B cell (primary cell): ENCODE results near the gene SPATA19. TPM values are rescaled to one million over a fixed set of nuclear protein-coding genes. Genes with fewer than 3 reads are reported as not detected.

ENCODE experiments used
- ATAC-seq: fragments of 200-7000 bp; cut with Tn5 transposase; one replicate; pipeline ENCODE4 v1.10.0; 2021; ENCODE audit warnings: low read depth, mild to moderate bottlenecking, moderate number of reproducible peaks, moderate library complexity
- CTCF ChIA-PET: fragments of 350-600 bp; sonication (Branson Sonifier 250); formaldehyde crosslinking; loops from one replicate; lab custom pipeline; 2021; ENCODE audit warnings: antibody characterized with exemption, inconsistent platforms; lab: Charles Lee
- POLR2A ChIA-PET: fragments of 350-600 bp; sonication (Branson Sonifier 250); formaldehyde crosslinking; loops from one replicate; lab custom pipeline; 2021; ENCODE audit warnings: antibody characterized with exemption; lab: Charles Lee
- DNase-seq: peaks from one replicate; pipeline ENCODE4 v3.0.0; 2013
- H2AFZ ChIP-seq: 2 replicates; pipeline ENCODE4 v1.6.1; 2012; ENCODE audit warnings: mild to moderate bottlenecking, low read depth, low read length; ENCODE audit not compliant: insufficient read depth, poor library complexity, severe bottlenecking
- H3K27ac ChIP-seq, 2 donors: 1 replicate in 1 of 2; 2 replicates in 1 of 2; pipeline ENCODE4 v1.5.1; 2012 to 2013; ENCODE audit warnings: low read length in 2 of 2, mild to moderate bottlenecking in 2 of 2, moderate library complexity in 1 of 2
- H3K27me3 ChIP-seq, 4 experiments: fragments of 200-600 bp in 1 of 4; sonication (generic) in 1 of 4; replicated peaks in 1 of 4; 1 replicate in 2 of 4; 2 replicates in 2 of 4; pipeline versions ENCODE4 v1.6.1 to v1.7.0; 2013 to 2016; ENCODE audit warnings: low read length in 3 of 4, mild to moderate bottlenecking in 2 of 4, mixed read lengths in 1 of 4, moderate library complexity in 1 of 4; ENCODE audit not compliant: insufficient read depth in 4 of 4, control insufficient read depth in 3 of 4; ENCODE audit errors: control extremely low read depth in 1 of 4
- H3K36me3 ChIP-seq, 2 experiments: replicated peaks in 1 of 2; 1 replicate in 1 of 2; 2 replicates in 1 of 2; pipeline versions ENCODE4 v1.6.1 to v1.7.1; 2013; ENCODE audit warnings: low read length in 1 of 2; ENCODE audit not compliant: insufficient read depth in 2 of 2, control insufficient read depth in 1 of 2; ENCODE audit errors: control extremely low read depth in 1 of 2, extremely low read depth in 1 of 2
- H3K4me1 ChIP-seq, 2 donors: fragments of 200-600 bp in 1 of 2; sonication (generic) in 1 of 2; 1 replicate in 1 of 2; 2 replicates in 1 of 2; pipeline versions ENCODE4 v1.5.1 to v1.6.1; 2013 to 2017; ENCODE audit warnings: low read length in 2 of 2; ENCODE audit not compliant: control insufficient read depth in 2 of 2, insufficient read depth in 2 of 2
- H3K4me2 ChIP-seq: replicated peaks from 2 replicates; pipeline ENCODE3; 2012; ENCODE audit warnings: mild to moderate bottlenecking, low read depth, low read length; ENCODE audit not compliant: poor library complexity, severe bottlenecking
- H3K4me3 ChIP-seq, 5 experiments: fragments of 200-600 bp in 1 of 5; sonication (generic) in 1 of 5; 1 replicate in 3 of 5; 2 replicates in 2 of 5; pipeline versions ENCODE4 v1.5.1 to v1.7.0; 2011 to 2016; ENCODE audit warnings: low read length in 4 of 5, mild to moderate bottlenecking in 4 of 5, low read depth in 2 of 5, control low read depth in 1 of 5, moderate library complexity in 1 of 5; ENCODE audit not compliant: insufficient read depth in 1 of 5; ENCODE audit errors: control extremely low read depth in 1 of 5, extremely low read depth in 1 of 5
- H3K79me2 ChIP-seq: fragments of 200-600 bp; sonication (generic); one replicate; pipeline ENCODE4 v1.6.0; 2016; ENCODE audit warnings: low read length; ENCODE audit not compliant: control insufficient read depth, insufficient read depth
- H3K9ac ChIP-seq: fragments of 200-600 bp; sonication (generic); 2 replicates; pipeline ENCODE4 v1.6.1; 2017; ENCODE audit warnings: mild to moderate bottlenecking, low read length, moderate library complexity
- H3K9me3 ChIP-seq, 3 donors: one replicate each; pipeline versions ENCODE4 v1.6.1 to v1.7.1; 2013; ENCODE audit warnings: low read length in 2 of 3; ENCODE audit not compliant: control insufficient read depth in 2 of 3, insufficient read depth in 1 of 3; ENCODE audit errors: control extremely low read depth in 1 of 3
- H4K20me1 ChIP-seq: 2 replicates; pipeline ENCODE4 v1.6.0; 2012; ENCODE audit warnings: mild to moderate bottlenecking, low read length; ENCODE audit not compliant: insufficient read depth, control insufficient read depth, poor library complexity, severe bottlenecking
- H3K27ac Mint-ChIP-seq: one replicate; pipeline ENCODE4 v1.8.0; 2021; ENCODE audit warnings: mixed read lengths
- H3K27me3 Mint-ChIP-seq: one replicate; pipeline ENCODE4 v1.8.0; 2021; ENCODE audit warnings: mixed read lengths
- H3K4me1 Mint-ChIP-seq: one replicate; pipeline ENCODE4 v1.8.0; 2021; ENCODE audit warnings: mixed read lengths
- H3K4me3 Mint-ChIP-seq: one replicate; pipeline ENCODE4 v1.8.0; 2021; ENCODE audit warnings: mixed read lengths
- H3K9me3 Mint-ChIP-seq: one replicate; pipeline ENCODE4 v1.8.0; 2022; ENCODE audit warnings: mixed read lengths; ENCODE audit not compliant: insufficient read depth
- CTCF ChIP-seq: fragments of 200-600 bp; IDR thresholded peaks from one replicate; pipeline ENCODE4 v1.8.0; 2022; ENCODE audit warnings: antibody characterized with exemption, mild to moderate bottlenecking
- EZH2 ChIP-seq: IDR thresholded peaks from 2 replicates; pipeline ENCODE4 v1.6.1; 2012; ENCODE audit warnings: borderline replicate concordance, low read depth, mild to moderate bottlenecking, moderate library complexity, low read length; ENCODE audit not compliant: insufficient read depth, poor library complexity, severe bottlenecking
- WGBS: methylation state at CpG from one replicate; pipeline ENCODE4 v1.1.5; 2013; ENCODE audit warnings: missing lambda C conversion rate; ENCODE audit not compliant: insufficient coverage; 5-methylcytosine and 5-hydroxymethylcytosine counted together
- intact Hi-C: fragments of 100-400 bp; cut with micrococcal nuclease; formaldehyde crosslinking; loops from one replicate; pipeline ENCODE4 v1.10.0; 2022
- polyA plus RNA-seq: library from polyadenylated mRNA; depleted of rRNA; stranded (reverse); fragments of >200 nt; gene quantifications from 2 replicates; pipeline ENCODE4 v1.2.3, GENCODE V29; 2012
- total RNA-seq, 2 donors: library from RNA; stranded (reverse); fragments of 120-200 nt in 1 of 2; gene quantifications; 1 replicate in 1 of 2; 2 replicates in 1 of 2; pipeline versions ENCODE4 v1.2.3 to v1.2.4, GENCODE V29; 2013 to 2022

The SPATA19 gene
- total and polyA plus RNA-seq, 2 donors (not counting 1 experiment from before 2014, with no cell fraction given) = not detected

DNA sequence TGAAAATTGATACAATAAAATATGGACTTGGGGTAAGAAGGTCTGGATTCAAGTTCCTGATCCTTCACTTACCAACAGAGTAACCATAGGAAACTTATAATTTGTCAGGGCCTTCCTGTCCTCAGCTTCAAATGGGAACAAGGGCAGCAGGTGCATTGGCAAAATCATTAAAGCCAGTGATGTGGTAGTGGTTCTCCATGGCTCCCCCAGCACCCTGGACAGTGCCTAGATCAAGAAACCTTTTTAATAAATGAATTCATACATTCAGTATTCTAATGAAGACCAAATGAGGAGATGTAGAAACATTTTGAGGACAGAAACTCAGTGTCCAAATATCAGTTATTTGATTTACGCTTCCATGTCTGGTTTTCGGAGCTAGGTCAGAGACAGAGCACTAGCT is 51.1 kb downstream of the SPATA19 start:
- no peaks in the 10 kb centered on the region for H3K4me1 Mint-ChIP-seq
- CTCF ChIA-PET = no interaction called here
- H3K27me3 ChIP-seq = peaks cover 0 to 3% (median 0%) of the 10 kb centered on the region in 4 experiments
- peaks cover 11% of the 10 kb centered on the region for H3K9me3 Mint-ChIP-seq
- DNase-seq (no peak), ATAC-seq (no peak)
- H3K4me3 ChIP-seq = no peak overlapping the region
- no peak overlapping the region for H2AFZ ChIP-seq
- H3K4me3 Mint-ChIP-seq = no peak overlapping the region
- WGBS = no CpG with 5 or more reads among the region's 2 CpGs
- no peaks in the 10 kb centered on the region for H4K20me1 ChIP-seq
- no peak overlapping the region for H3K9ac ChIP-seq
- H3K9me3 ChIP-seq = peaks cover 0 to 16% (median 6%) of the 10 kb centered on the region in 3 donors
- no peak overlapping the region for H3K27ac Mint-ChIP-seq
- H3K27me3 Mint-ChIP-seq = peaks cover 3% of the 10 kb centered on the region
- TF ChIP-seq CTCF (no peak), EZH2 (no peak)
- H3K4me2 ChIP-seq = no peak overlapping the region
- H3K79me2 ChIP-seq = no peaks in the 10 kb centered on the region
- no peak overlapping the region for H3K27ac ChIP-seq
- no peaks in the 10 kb centered on the region for H3K4me1 ChIP-seq
- H3K36me3 ChIP-seq = no peaks in the 10 kb centered on the region
- POLR2A ChIA-PET = no interaction called here
- intact Hi-C loops = no loop called here

GRCh38 chr11:133793271-133794035 is 51.9 kb downstream of the SPATA19 start:
- POLR2A ChIA-PET = no interaction called here
- Histone ChIP-seq H3K4me2 (no peak overlapping the region), H3K27ac (no peak overlapping the region), H3K9me3 (peaks cover 0 to 16% (median 6%) of the 10 kb centered on the region in 3 donors), H3K4me3 (no peak overlapping the region), H3K4me1 (no peaks in the 10 kb centered on the region), H4K20me1 (no peaks in the 10 kb centered on the region), H2AFZ (no peak overlapping the region), H3K27me3 (peaks cover 0 to 7% (median 0%) of the 10 kb centered on the region in 4 experiments), H3K9ac (no peak overlapping the region), H3K36me3 (no peaks in the 10 kb centered on the region), H3K79me2 (no peaks in the 10 kb centered on the region)
- DNase-seq (no peak), ATAC-seq (no peak)
- WGBS = 80% methylated on average over 4 of the region's 7 CpGs
- intact Hi-C loops = no loop called here
- TF ChIP-seq EZH2 (no peak), CTCF (no peak)
- Mint-ChIP-seq H3K27ac (no peak overlapping the region), H3K4me3 (no peak overlapping the region), H3K9me3 (peaks cover 11% of the 10 kb centered on the region), H3K4me1 (no peaks in the 10 kb centered on the region), H3K27me3 (peaks cover 7% of the 10 kb centered on the region)
- CTCF ChIA-PET = no interaction called here
